Heart right ventricle (tissue), 16 donors: Measurements from ENCODE around the gene ZNF239. TPM values are rescaled to one million over a fixed set of nuclear protein-coding genes. Genes with fewer than 3 reads are reported as not detected.
"Not testable (repeated sequence)": the region's sequence is repeated elsewhere in the genome, so short reads cannot be mapped to it uniquely, and the experiment has no call there.

Source experiments
- ATAC-seq, 8 donors: fragments of 200-7000 bp; cut with Tn5 transposase; one replicate each; pipeline ENCODE4 v1.9.1; 2020; ENCODE audit warnings: mild to moderate bottlenecking in 8 of 8, moderate library complexity in 8 of 8, moderate number of reproducible peaks in 1 of 8
- DNase-seq, 2 donors: peaks; one replicate each; pipeline ENCODE4 v3.0.0-alpha.2; 2020
- H3K27ac ChIP-seq, 10 donors: fragments of 200-600 bp; sonication (generic) in 2 of 10; one replicate each; pipeline versions ENCODE4 v1.5.0 to v1.8.0; 2020 to 2022; ENCODE audit warnings: mild to moderate bottlenecking in 3 of 10
- H3K27me3 ChIP-seq, 7 donors: fragments of 200-600 bp; one replicate each; pipeline ENCODE4 v1.8.0; 2021 to 2022; ENCODE audit warnings: mild to moderate bottlenecking in 2 of 7
- H3K36me3 ChIP-seq, 9 donors: fragments of 200-600 bp; sonication (generic) in 1 of 9; one replicate each; pipeline versions ENCODE4 v1.5.0 to v1.8.0; 2020 to 2022; ENCODE audit warnings: mild to moderate bottlenecking in 2 of 9
- H3K4me1 ChIP-seq, 9 donors: fragments of 200-600 bp; sonication (generic) in 1 of 9; one replicate each; pipeline versions ENCODE4 v1.5.0 to v1.8.0; 2020 to 2022; ENCODE audit warnings: mild to moderate bottlenecking in 4 of 9
- H3K4me3 ChIP-seq, 10 donors: fragments of 200-600 bp; sonication (generic) in 2 of 10; one replicate each; pipeline versions ENCODE4 v1.5.0 to v1.8.0; 2020 to 2022; ENCODE audit warnings: mild to moderate bottlenecking in 7 of 10, moderate library complexity in 2 of 10
- H3K9me3 ChIP-seq, 11 donors: fragments of 200-600 bp in 10 of 11; sonication (generic) in 2 of 11; one replicate each; pipeline versions ENCODE4 v1.5.0 to v1.8.0; 2013 to 2022; ENCODE audit warnings: mild to moderate bottlenecking in 2 of 11, control low read depth in 1 of 11, moderate library complexity in 1 of 11
- CTCF ChIP-seq, 9 donors: fragments of 200-600 bp; sonication (generic) in 2 of 9; IDR thresholded peaks; one replicate each; pipeline versions ENCODE4 v1.5.0 to v1.8.0; 2021 to 2022; ENCODE audit warnings: antibody characterized with exemption in 9 of 9, mild to moderate bottlenecking in 5 of 9, moderate library complexity in 1 of 9
- WGBS, 2 donors: extraction: QIAGEN DNeasy Blood & Tissue Kit; methylation state at CpG; one replicate each; pipeline ENCODE4 v1.1.7; 2013; ENCODE audit warnings: inconsistent platforms in 1 of 2; 5-methylcytosine and 5-hydroxymethylcytosine counted together
- intact Hi-C, 10 donors: fragments of 100-400 bp; cut with DNase I; formaldehyde crosslinking; loops; one replicate each; pipeline versions ENCODE4 v1.11.1 to v1.14.2; 2022
- polyA plus RNA-seq, 2 donors: library from polyadenylated mRNA; stranded (reverse); fragments of 200-250 nt; gene quantifications; one replicate each; pipeline ENCODE4 v1.2.3, GENCODE V29; 2013
- total RNA-seq, 10 donors: library from RNA; stranded (reverse); fragmentation: NEBNext Ultra II Directional in 3 of 10; extraction: Animal tissue kit (Norgen Biotek cat#: 25700) in 3 of 10; gene quantifications; one replicate each; pipeline versions ENCODE4 v1.2.1 to v1.2.4, GENCODE V29; 2021 to 2023
- donor health status: Arrhythmogenic right ventricular cardiomyopathy.
- donor health status: ischemic (EF 13 %, LVEDD 7.1; RV severe dilation, severe dysfunction).
- donor health status: healthy with polysubstance abuse.
- donor health status: DM: no; HTN: yes; CAD: no.
- donor health status: DM: no; HTN: no; CAD: no.
- donor health status: ischemic (EF 25% LVEDD 6.9; RV normal size, moderate dysfunction).
- donor health status: ischemic (EF 25% LVEDD 5.7; RV mildly dilated, moderate dysfunction).
- donor health status: healthy.
- donor health status: DM: yes; HTN: yes; CAD: no.
- donor health status: Ischemic cardiomyopathy.
- donor health status: ischemic (EF 35%, LVEDD 5.7; RV mildly dilated, moderate dysfunction).
- donor health status: nonischemic (EF 11% LVEDD 7.7; RV severe dilation, severe dysfunction).
- donor health status: DM: yes; HTN: yes; CAD: no.
- donor health status: PGD.
- donor health status: ischemic (EF 29% LVEDD 5.4; RV normal size, mild dysfunction).
- donor health status: nonischemic (EF 23%, LVEDD 6.1; RV moderate dilation, normal function).

Gene ZNF239
- total and polyA plus RNA-seq, 12 donors: 0.66 to 2.5 (median 1.5) TPM

GRCh38 chr10:43570971-43571370 lies 3.4 kb downstream of the ZNF239 start:
- peaks cover 0 to 20% (median 14%) of the 10 kb centered on the region in 9 donors for H3K4me1 ChIP-seq
- no peak for DNase-seq
- TF ChIP-seq CTCF (IDR thresholded peaks at IDR 0.05): no peak
- no peak for ATAC-seq
- H3K4me3 ChIP-seq: no peak overlapping the region
- intact Hi-C loops: no loop called here
- WGBS, 2 donors: 39 to 40% methylated on average over 1 of the region's 1 CpG
- H3K9me3 ChIP-seq: no peaks in the 10 kb centered on the region
- H3K36me3 ChIP-seq: peaks cover 0 to 17% (median 0%) of the 10 kb centered on the region in 9 donors
- H3K27ac ChIP-seq: no peak overlapping the region
- no peaks in the 10 kb centered on the region for H3K27me3 ChIP-seq

GRCh38 chr10:43569681-43570080 lies 4.7 kb downstream of the ZNF239 start:
- TF ChIP-seq CTCF (IDR thresholded peaks at IDR 0.05): no peak
- Histone ChIP-seq H3K9me3 (no peaks in the 10 kb centered on the region), H3K36me3 (peaks cover 0 to 17% (median 0%) of the 10 kb centered on the region in 9 donors), H3K27me3 (no peaks in the 10 kb centered on the region), H3K4me3 (no peak overlapping the region), H3K27ac (no peak overlapping the region), H3K4me1 (peaks cover 0 to 15% (median 8%) of the 10 kb centered on the region in 9 donors)
- DNase-seq (no peak), ATAC-seq (no peak)
- intact Hi-C loops: no loop called here

- Histone ChIP-seq H3K27ac (peak overlapping the region in 1 of 10 donors; percentile 28), H3K4me1 (no peaks in the 10 kb centered on the region), H3K4me3 (no peak overlapping the region), H3K27me3 (no peaks in the 10 kb centered on the region), H3K36me3 (peaks cover 0 to 36% (median 6%) of the 10 kb centered on the region in 9 donors), H3K9me3 (peaks cover 0 to 80% (median 0%) of the 10 kb centered on the region in 11 donors)
- intact Hi-C loops: no loop called here
- WGBS, 2 donors: 90 to 94% methylated on average over 4 of the region's 4 CpGs
- DNase-seq (no peak), ATAC-seq (no peak)
- TF ChIP-seq CTCF (IDR thresholded peaks at IDR 0.05): no peak
These were observed 17.2 kb downstream of the ZNF239 start for GRCh38 chr10:43557214-43557613.

- H3K27ac ChIP-seq, H3K36me3 ChIP-seq, DNase-seq, H3K4me3 ChIP-seq, intact Hi-C loops, H3K4me1 ChIP-seq, ATAC-seq, H3K27me3 ChIP-seq: not testable (repeated sequence)
- whole genome bisulfite sequencing, 2 donors: 95% methylated on average over 10 to 11 of the region's 11 CpGs
- H3K9me3 ChIP-seq: peaks cover 0 to 36% (median 0%) of the 10 kb centered on the region in 11 donors
These were observed 30.7 kb downstream of the ZNF239 start for GRCh38 chr10:43543746-43544145.

- WGBS, 2 donors: 82 to 89% methylated on average over 1 of the region's 1 CpG
- ATAC-seq: no peak
- Histone ChIP-seq H3K4me3 (no peak overlapping the region), H3K4me1 (no peaks in the 10 kb centered on the region), H3K36me3 (no peaks in the 10 kb centered on the region), H3K9me3 (peaks cover 10 to 96% (median 75%) of the 10 kb centered on the region in 11 donors), H3K27ac (no peak overlapping the region), H3K27me3 (no peaks in the 10 kb centered on the region)
- TF ChIP-seq CTCF (IDR thresholded peaks at IDR 0.05): no peak
- DNase-seq: no peak
- intact Hi-C loops: no loop called here
These were observed 49.8 kb downstream of the ZNF239 start for GRCh38 chr10:43524434-43525247.
